DMS79 treated with DMSO at 0.1 percent for 48 hours (cell line): ENCODE data around the gene ACAN.

Experiments used
- DNase-seq: peaks from one replicate; lab custom pipeline; 2025; lab: John Stamatoyannopoulos, UW

Gene ACAN

GRCh38 chr15:88843334-88843733 is 40.1 kb downstream of the ACAN start:
- DNase-seq = no peak

DNA sequence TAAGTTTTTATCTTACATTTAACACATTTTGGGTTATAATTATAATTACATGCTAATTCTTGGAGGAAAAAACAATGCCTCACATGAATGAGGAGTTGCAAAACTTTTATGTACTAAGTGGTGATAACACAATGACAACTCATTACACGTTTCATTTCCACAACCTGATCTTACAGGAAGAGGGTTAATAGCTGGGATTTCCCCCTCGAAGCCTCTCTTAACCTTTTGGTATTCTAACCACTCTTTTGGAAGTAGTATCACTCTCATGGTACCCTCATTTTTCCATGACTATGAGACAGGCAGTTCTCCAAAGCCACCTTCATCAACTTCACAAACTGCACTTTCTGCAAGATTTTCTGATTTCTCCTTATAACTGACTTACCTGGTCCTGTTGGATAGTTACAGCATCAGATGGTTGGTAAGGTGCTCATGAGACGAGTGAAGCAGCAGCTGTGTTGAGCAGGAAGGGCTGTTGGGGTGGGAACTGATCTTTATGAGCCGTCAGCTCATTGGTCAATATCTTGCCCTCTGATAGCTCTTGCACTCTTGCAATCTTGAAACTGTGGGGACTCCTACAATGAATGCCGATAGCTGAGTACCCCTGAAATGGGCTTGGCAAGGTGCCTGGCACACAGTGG is 41.6 kb downstream of the ACAN start:
- DNase-seq = no peak

DNA sequence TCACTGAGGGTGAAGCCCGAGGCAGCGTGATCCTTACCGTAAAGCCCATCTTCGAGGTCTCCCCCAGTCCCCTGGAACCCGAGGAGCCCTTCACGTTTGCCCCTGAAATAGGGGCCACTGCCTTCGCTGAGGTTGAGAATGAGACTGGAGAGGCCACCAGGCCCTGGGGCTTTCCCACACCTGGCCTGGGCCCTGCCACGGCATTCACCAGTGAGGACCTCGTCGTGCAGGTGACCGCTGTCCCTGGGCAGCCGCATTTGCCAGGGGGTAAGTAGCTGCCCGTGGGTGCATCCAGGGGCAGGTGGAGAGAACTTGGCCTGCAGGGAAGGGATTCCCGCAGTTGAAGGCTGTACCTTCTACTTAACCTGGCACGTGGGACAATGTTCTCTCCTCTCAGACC is 42.4 kb downstream of the ACAN start:
- DNase-seq = no peak

DNA sequence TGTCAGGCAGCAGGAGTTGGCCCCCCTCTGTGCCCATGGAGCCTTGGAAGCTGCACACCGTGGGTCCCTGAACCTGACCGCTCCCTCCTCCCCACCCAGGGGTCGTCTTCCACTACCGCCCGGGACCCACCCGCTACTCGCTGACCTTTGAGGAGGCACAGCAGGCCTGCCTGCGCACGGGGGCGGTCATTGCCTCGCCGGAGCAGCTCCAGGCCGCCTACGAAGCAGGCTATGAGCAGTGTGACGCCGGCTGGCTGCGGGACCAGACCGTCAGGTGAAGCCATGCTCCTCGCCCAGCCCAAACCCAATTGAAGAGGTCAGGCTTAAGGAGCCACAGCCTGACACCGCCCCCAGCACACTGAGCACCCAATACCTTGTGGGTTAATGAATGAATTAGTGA is 43.9 kb downstream of the ACAN start:
- DNase-seq = no peak

DNA sequence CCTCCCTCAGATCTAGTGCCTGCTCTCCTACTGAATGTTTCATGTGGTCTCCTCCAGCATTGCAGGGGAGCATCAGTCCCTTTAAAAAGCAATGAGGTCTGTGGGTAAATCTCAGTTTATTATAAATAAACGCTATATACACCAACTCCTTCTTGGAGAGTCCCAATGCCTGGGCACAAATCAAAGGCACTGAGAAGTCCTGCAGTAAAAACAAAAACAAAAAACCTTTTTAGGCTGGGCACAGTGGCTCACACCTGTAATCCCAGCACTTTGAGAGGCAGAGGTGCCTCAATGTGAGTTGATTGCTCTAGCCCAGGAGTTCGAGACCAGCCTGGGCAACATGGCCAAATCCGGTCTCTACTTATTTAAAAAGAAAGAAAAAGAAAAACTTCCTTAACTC is 45.0 kb downstream of the ACAN start:
- DNase-seq = no peak

DNA sequence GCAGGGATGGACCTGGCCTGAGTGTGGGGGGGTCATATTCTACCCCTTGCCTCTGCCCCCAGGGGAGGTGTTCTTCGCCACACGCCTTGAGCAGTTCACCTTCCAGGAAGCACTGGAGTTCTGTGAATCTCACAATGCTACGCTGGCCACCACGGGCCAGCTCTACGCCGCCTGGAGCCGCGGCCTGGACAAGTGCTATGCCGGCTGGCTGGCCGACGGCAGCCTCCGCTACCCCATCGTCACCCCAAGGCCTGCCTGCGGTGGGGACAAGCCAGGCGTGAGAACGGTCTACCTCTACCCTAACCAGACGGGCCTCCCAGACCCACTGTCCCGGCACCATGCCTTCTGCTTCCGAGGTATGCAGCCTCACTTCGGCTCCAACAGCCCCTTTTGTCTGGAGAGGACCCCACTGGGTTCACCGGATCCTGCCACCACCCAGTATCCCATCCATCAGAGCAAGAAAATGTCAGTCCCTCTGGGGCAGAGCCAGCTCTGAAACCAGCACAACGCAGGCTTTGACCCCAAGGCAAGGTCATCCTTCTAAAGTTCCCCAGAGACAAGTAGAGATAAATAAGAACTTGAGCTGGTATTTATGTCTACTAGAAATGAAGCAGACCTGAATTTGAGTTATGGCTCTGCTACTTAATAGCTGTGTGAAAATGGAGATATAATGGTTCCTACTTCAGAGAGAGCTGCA is 46.3 kb downstream of the ACAN start:
- no peak for DNase-seq

GRCh38 chr15:88852476-88852875 is 49.2 kb downstream of the ACAN start:
- DNase-seq = no peak

- no peak for DNase-seq
Observed at GRCh38 chr15:88858934-88859333, 55.7 kb downstream of the ACAN start.

- DNase-seq = no peak
Observed at GRCh38 chr15:88859550-88859949, 56.3 kb downstream of the ACAN start.

DNA sequence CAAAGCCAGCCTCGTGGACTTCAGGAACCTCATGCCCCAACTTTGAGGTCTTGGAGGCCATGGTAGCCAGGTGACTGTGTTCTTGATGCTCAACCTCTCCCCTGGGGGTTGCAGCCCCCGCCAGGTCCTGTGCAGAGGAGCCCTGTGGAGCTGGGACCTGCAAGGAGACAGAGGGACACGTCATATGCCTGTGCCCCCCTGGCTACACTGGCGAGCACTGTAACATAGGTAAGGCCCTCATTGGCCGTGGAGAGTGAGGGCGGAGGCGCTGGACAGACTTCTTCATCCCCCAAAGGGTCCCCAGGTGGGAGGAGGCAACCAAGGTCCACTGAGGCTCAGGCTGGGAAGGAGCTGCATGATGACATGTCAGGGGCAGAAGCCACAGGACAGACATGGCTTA is 57.0 kb downstream of the ACAN start:
- DNase-seq = no peak

GRCh38 chr15:88863412-88863811 is 60.2 kb downstream of the ACAN start:
- no peak for DNase-seq

DNA sequence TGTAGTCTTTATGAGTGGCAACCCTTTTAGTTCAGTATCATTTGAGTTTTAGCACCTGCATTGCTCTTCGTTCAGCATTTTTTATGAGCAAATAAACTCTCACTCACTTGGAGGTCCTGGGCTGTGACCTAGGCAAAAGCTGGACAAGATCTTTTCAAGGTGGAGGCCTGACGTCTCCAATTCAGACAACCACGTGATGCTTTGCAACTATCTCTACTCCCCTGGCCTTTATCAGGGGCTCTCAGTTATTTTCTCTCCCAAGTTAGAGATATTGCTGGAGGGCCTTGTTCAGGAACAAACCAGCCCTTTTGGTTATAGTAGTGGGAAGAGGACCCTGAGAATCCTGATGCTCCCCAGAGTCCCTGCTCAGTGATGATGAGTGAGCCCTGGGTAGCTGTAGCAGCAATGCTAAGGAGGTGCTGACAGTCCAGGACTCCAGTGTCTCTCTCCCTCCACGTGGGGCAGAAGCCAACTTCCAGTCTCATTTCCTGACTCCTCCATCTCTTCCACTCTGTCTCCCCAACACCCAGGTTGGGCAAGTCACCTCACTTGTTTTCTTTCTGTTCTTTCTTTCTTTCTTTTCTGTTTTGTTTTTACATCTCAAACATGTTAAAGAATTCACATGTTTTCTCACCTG is 61.7 kb downstream of the ACAN start:
- no peak for DNase-seq

GRCh38 chr15:88865498-88866099 is 62.4 kb downstream of the ACAN start:
- DNase-seq = no peak

- no peak for DNase-seq
Observed at GRCh38 chr15:88866295-88866881, 63.2 kb downstream of the ACAN start.

DNA sequence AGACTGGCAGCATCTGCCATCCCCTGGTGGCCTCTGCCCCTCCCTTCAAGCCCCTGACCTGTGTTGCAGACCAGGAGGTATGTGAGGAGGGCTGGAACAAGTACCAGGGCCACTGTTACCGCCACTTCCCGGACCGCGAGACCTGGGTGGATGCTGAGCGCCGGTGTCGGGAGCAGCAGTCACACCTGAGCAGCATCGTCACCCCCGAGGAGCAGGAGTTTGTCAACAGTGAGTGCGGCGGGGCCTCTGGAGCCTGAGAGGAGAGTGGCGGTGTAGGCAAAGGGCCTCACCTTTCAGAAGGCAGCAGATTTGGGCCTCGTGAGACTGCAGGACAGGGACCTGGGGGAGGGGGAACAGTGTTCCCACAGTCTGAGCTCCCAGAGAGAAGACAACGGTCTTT is 68.1 kb downstream of the ACAN start:
- no peak for DNase-seq

- DNase-seq = no peak
Observed at GRCh38 chr15:88872106-88872505, 68.9 kb downstream of the ACAN start.

- DNase-seq = no peak
Observed at GRCh38 chr15:88872706-88873105, 69.5 kb downstream of the ACAN start.

DNA sequence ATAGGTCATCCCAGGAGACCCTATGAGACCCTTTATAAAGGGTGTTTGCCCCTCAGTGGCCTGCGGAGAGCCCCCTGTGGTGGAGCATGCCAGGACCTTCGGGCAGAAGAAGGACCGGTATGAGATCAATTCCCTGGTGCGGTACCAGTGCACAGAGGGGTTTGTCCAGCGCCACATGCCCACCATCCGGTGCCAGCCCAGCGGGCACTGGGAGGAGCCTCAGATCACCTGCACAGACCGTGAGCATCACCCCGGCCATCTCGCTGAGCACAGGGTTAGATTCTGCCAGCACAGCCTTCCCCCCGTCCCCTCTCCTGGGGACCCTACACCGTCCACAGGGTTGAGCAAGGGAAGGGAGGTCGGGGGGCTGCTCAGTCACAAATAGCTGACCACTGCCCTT is 70.5 kb downstream of the ACAN start:
- DNase-seq = no peak

DNA sequence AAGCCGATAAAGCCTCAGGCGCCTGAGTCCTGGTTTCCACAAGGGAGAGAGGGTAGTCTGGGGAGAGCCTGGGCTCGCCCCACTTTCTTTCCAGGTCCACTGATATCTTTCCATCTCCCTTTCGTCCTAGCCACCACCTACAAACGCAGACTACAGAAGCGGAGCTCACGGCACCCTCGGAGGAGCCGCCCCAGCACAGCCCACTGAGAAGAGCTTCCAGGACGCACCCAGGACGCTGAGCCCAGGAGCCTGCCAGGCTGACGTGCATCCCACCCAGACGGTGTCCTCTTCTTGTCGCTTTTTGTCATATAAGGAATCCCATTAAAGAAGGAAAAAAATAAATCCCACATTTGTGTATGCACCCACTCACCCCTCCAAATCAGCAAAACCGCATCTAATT is 71.0 kb downstream of the ACAN start:
- DNase-seq = no peak

GRCh38 chr15:88874684-88875083 is 71.4 kb downstream of the ACAN start:
- no peak for DNase-seq

DNA sequence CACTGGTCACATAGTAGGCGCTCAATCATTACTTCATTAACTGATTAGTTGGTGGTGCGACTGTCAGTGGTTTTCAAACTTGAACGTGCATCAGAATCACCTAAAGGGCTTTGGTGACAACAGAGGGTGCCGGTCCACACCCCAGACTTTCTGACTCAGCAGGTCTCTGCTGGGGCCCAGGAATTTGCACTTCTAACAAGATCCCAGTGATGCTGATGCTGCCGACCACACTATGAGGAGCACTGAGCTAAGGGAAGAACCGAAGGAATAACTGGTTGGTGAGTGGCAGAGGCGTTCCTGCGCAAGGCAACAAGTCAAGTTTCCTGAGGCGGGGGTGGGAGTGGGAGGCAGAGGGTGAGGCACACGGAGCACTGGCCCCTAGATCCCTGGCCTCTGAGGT is 73.3 kb downstream of the ACAN start:
- DNase-seq = no peak

GRCh38 chr15:88877415-88877814 is 74.2 kb downstream of the ACAN start:
- no peak for DNase-seq

- no peak for DNase-seq
Observed at GRCh38 chr15:88877906-88878305, 74.7 kb downstream of the ACAN start.
